Measurements from ENCODE around the gene DUSP16. TPM values are rescaled to one million over a fixed set of nuclear protein-coding genes. Genes with fewer than 3 reads are reported as not detected.
"Not testable (repeated sequence)": the region's sequence is repeated elsewhere in the genome, so short reads cannot be mapped to it uniquely, and the experiment has no call there.

DUSP16 gene
- total RNA-seq, 1 experiment from 2014 or later, result 63.9 TPM

DNA sequence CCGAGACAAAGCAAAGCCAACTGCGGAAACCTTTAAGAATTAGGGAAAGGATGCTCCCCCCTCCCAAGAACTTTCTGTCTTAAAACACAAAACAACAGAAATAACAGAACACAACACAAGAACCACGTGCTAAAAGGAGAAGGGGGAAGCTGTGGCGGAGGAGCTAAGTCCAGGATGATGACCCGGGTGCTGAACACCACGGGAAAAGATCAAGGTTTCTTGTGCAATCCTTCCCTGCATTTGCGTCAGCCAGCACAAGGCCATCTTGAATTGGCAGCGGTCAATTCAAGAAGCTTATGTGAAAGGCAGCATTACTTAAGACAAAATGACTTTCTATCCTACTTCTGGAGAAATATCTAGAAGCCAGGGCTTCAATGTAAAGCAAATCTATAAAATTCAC is 38.0 kb upstream of the DUSP16 start:
- Histone ChIP-seq H3K4me3 (ENCODE audit: low read depth, low read length) (no peak overlapping the region), H3K4me1 (peaks cover 13% of the 10 kb centered on the region), H3K36me3 (ENCODE audit: control insufficient read depth, insufficient read depth, low read length) (no peaks in the 10 kb centered on the region), H3K27me3 (replicated peaks; ENCODE audit: control insufficient read depth, insufficient read depth, low read length) (no peaks in the 10 kb centered on the region), H3K9me3 (no peaks in the 10 kb centered on the region; the same call in 1 of the 2 replicates)
- Mint-ChIP-seq H3K27me3 (ENCODE audit: insufficient read depth, unreplicated experiment) (no peaks in the 10 kb centered on the region), H3K4me1 (ENCODE audit: low read depth, unreplicated experiment) (peaks cover 15% of the 10 kb centered on the region), H3K4me3 (ENCODE audit: unreplicated experiment) (no peak overlapping the region), H3K27ac (ENCODE audit: unreplicated experiment) (peak overlapping the region; percentile 65), H3K36me3 (ENCODE audit: insufficient read depth, unreplicated experiment) (no peaks in the 10 kb centered on the region), H3K9me3 (ENCODE audit: unreplicated experiment) (peaks cover 8% of the 10 kb centered on the region)
- CTCF ChIA-PET, result no interaction called here
- TF ChIP-seq, protein P1, sequence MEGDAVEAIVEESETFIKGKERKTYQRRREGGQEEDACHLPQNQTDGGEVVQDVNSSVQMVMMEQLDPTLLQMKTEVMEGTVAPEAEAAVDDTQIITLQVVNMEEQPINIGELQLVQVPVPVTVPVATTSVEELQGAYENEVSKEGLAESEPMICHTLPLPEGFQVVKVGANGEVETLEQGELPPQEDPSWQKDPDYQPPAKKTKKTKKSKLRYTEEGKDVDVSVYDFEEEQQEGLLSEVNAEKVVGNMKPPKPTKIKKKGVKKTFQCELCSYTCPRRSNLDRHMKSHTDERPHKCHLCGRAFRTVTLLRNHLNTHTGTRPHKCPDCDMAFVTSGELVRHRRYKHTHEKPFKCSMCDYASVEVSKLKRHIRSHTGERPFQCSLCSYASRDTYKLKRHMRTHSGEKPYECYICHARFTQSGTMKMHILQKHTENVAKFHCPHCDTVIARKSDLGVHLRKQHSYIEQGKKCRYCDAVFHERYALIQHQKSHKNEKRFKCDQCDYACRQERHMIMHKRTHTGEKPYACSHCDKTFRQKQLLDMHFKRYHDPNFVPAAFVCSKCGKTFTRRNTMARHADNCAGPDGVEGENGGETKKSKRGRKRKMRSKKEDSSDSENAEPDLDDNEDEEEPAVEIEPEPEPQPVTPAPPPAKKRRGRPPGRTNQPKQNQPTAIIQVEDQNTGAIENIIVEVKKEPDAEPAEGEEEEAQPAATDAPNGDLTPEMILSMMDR (IDR thresholded peaks at IDR 0.05; ENCODE audit: insufficient read depth in 1 of 2, low read depth in 1 of 2, low read length in 1 of 2, severe bottlenecking in 1 of 2, unreplicated experiment in 1 of 2), result no peak
- intact Hi-C loops (cut with micrococcal nuclease; ENCODE audit: unreplicated experiment), result no loop called here
- DNase-seq, result no peak
- BruUV-seq (replicated peaks), result no TSS peak
- POLR2A ChIA-PET, result no interaction called here

DNA sequence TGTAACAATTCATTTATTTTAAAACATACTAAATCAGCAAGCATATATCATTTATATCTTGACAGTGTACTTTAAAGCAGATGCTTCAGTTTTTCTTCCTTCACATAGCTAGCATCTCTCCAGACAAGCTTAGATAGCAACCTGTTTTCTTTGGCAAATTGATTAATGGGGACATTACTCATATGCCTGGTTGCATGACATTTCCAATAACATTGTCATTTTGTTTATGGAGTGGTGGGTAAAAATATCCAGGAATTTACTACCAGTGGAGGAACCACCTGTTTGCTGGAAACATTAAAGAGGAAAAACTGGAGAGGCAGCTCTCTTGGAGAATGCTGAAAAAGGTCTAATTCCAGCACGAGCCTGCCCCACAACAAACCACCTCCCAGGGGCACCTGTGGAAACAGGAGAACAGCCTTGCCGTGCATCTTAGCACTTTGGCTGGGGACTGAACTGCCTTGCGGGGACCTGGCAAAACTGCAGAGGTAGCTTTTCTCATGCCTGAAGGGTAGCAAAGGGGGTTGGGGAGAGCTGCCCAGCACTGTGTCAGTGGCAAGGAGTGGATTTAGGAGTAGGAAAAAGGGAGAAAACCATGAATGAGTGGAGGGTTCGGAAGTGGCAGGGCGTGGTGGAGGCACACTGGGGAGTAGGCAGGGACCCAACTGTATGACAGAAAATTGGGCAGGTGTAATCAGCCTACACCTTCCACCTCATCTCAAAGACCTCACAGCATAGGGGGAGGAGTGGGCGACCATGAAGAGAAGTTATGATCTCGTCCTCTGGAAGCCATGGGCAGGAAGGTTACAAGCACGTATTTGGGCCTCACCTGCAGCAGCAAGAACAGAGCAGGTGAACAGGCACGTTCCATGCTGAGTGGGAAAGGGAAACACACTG is 37.3 kb upstream of the DUSP16 start:
- CTCF ChIA-PET, result no interaction called here
- peak overlapping the region; percentile 65 for H3K27ac Mint-ChIP-seq (ENCODE audit: unreplicated experiment)
- no peak overlapping the region for H3K4me3 ChIP-seq (ENCODE audit: low read depth, low read length)

GRCh38 chr12:12598864-12599263 is 36.2 kb upstream of the DUSP16 start:
- H3K27me3 ChIP-seq (replicated peaks; ENCODE audit: control insufficient read depth, insufficient read depth, low read length), result no peaks in the 10 kb centered on the region
- intact Hi-C loops (cut with micrococcal nuclease; ENCODE audit: unreplicated experiment), result no loop called here
- no peaks in the 10 kb centered on the region for H3K36me3 Mint-ChIP-seq (ENCODE audit: insufficient read depth, unreplicated experiment)
- POLR2A ChIA-PET, result interaction anchor here (1.6 kb wide), 1 partner anchor 13 kb away, joined by 4 read pairs; the partner anchor contains the start of gene CREBL2
- TF ChIP-seq, protein P1 (IDR thresholded peaks at IDR 0.05; ENCODE audit: insufficient read depth in 1 of 2, low read depth in 1 of 2, low read length in 1 of 2, severe bottlenecking in 1 of 2, unreplicated experiment in 1 of 2), result no peak
- no TSS peak for BruUV-seq (replicated peaks)
- CTCF ChIA-PET, result no interaction called here
- no peak overlapping the region for H3K4me3 ChIP-seq (ENCODE audit: low read depth, low read length)
- no peaks in the 10 kb centered on the region for H3K27me3 Mint-ChIP-seq (ENCODE audit: insufficient read depth, unreplicated experiment)
- H3K27ac Mint-ChIP-seq (ENCODE audit: unreplicated experiment), result no peak overlapping the region
- peaks cover 15% of the 10 kb centered on the region for H3K4me1 Mint-ChIP-seq (ENCODE audit: low read depth, unreplicated experiment)
- no peaks in the 10 kb centered on the region for H3K36me3 ChIP-seq (ENCODE audit: control insufficient read depth, insufficient read depth, low read length)
- H3K4me1 ChIP-seq, result peaks cover 13% of the 10 kb centered on the region
- no peak for DNase-seq
- no peak overlapping the region for H3K4me3 Mint-ChIP-seq (ENCODE audit: unreplicated experiment)
- H3K9me3 ChIP-seq, result peaks cover 2% of the 10 kb centered on the region; the same call in 1 of the 2 replicates
- H3K9me3 Mint-ChIP-seq (ENCODE audit: unreplicated experiment), result peaks cover 11% of the 10 kb centered on the region

More for the DNA sequence above, 37.3 kb upstream of the DUSP16 start:
- intact Hi-C loops (cut with micrococcal nuclease; ENCODE audit: unreplicated experiment), result no loop called here
- H3K27me3 ChIP-seq (replicated peaks; ENCODE audit: control insufficient read depth, insufficient read depth, low read length), result no peaks in the 10 kb centered on the region
- Mint-ChIP-seq H3K27me3 (ENCODE audit: insufficient read depth, unreplicated experiment) (no peaks in the 10 kb centered on the region), H3K4me3 (ENCODE audit: unreplicated experiment) (no peak overlapping the region), H3K9me3 (ENCODE audit: unreplicated experiment) (peaks cover 11% of the 10 kb centered on the region), H3K36me3 (ENCODE audit: insufficient read depth, unreplicated experiment) (no peaks in the 10 kb centered on the region), H3K4me1 (ENCODE audit: low read depth, unreplicated experiment) (peaks cover 15% of the 10 kb centered on the region)
- no peaks in the 10 kb centered on the region for H3K36me3 ChIP-seq (ENCODE audit: control insufficient read depth, insufficient read depth, low read length)
- TF ChIP-seq, protein P1 (IDR thresholded peaks at IDR 0.05; ENCODE audit: insufficient read depth in 1 of 2, low read depth in 1 of 2, low read length in 1 of 2, severe bottlenecking in 1 of 2, unreplicated experiment in 1 of 2), result no peak
- H3K4me1 ChIP-seq, result peaks cover 13% of the 10 kb centered on the region
- POLR2A ChIA-PET, result interaction anchor here (1.6 kb wide), 1 partner anchor 12 kb away, joined by 4 read pairs; the partner anchor contains the start of gene CREBL2
- H3K9me3 ChIP-seq, result no peaks in the 10 kb centered on the region; the same call in 1 of the 2 replicates
- BruUV-seq (replicated peaks), result no TSS peak
- DNase-seq, result peak in 1 of 2 experiments; percentile 16

- CTCF ChIA-PET; H3K4me3 Mint-ChIP-seq (ENCODE audit: unreplicated experiment); H3K27ac Mint-ChIP-seq (ENCODE audit: unreplicated experiment); H3K27me3 Mint-ChIP-seq (ENCODE audit: insufficient read depth, unreplicated experiment); H3K27me3 ChIP-seq (replicated peaks; ENCODE audit: control insufficient read depth, insufficient read depth, low read length); H3K36me3 ChIP-seq (ENCODE audit: control insufficient read depth, insufficient read depth, low read length); POLR2A ChIA-PET; H3K4me3 ChIP-seq (ENCODE audit: low read depth, low read length); DNase-seq; H3K36me3 Mint-ChIP-seq (ENCODE audit: insufficient read depth, unreplicated experiment); BruUV-seq (replicated peaks); H3K9me3 ChIP-seq; intact Hi-C loops (cut with micrococcal nuclease; ENCODE audit: unreplicated experiment): not testable (repeated sequence)
- H3K4me1 Mint-ChIP-seq (ENCODE audit: low read depth, unreplicated experiment), result peaks cover 22% of the 10 kb centered on the region
- peaks cover 28% of the 10 kb centered on the region for H3K4me1 ChIP-seq
- H3K9me3 Mint-ChIP-seq (ENCODE audit: unreplicated experiment), result peaks cover 11% of the 10 kb centered on the region
Measured at GRCh38 chr12:12596598-12596997, 33.9 kb upstream of the DUSP16 start.

- H3K9me3 Mint-ChIP-seq (ENCODE audit: unreplicated experiment), result peaks cover 11% of the 10 kb centered on the region
- H3K36me3 ChIP-seq (ENCODE audit: control insufficient read depth, insufficient read depth, low read length); H3K4me3 Mint-ChIP-seq (ENCODE audit: unreplicated experiment); H3K27me3 Mint-ChIP-seq (ENCODE audit: insufficient read depth, unreplicated experiment); BruUV-seq (replicated peaks); H3K4me3 ChIP-seq (ENCODE audit: low read depth, low read length); intact Hi-C loops (cut with micrococcal nuclease; ENCODE audit: unreplicated experiment); H3K36me3 Mint-ChIP-seq (ENCODE audit: insufficient read depth, unreplicated experiment); H3K27ac Mint-ChIP-seq (ENCODE audit: unreplicated experiment); H3K27me3 ChIP-seq (replicated peaks; ENCODE audit: control insufficient read depth, insufficient read depth, low read length); DNase-seq; POLR2A ChIA-PET; H3K9me3 ChIP-seq: not testable (repeated sequence)
- CTCF ChIA-PET, result interaction anchor here (0.6 kb wide), 1 partner anchor 411 kb away, joined by 4 read pairs; no protein-coding TSS in a partner anchor
- peaks cover 28% of the 10 kb centered on the region for H3K4me1 ChIP-seq
- peaks cover 22% of the 10 kb centered on the region for H3K4me1 Mint-ChIP-seq (ENCODE audit: low read depth, unreplicated experiment)
Measured at GRCh38 chr12:12595929-12596328, 33.3 kb upstream of the DUSP16 start.
